Neural cell (in vitro differentiated cells): Measurements from ENCODE around the gene FAM111B. TPM values are rescaled to one million over a fixed set of nuclear protein-coding genes. Genes with fewer than 3 reads are reported as not detected.

ENCODE experiments used
- H2AFZ ChIP-seq: fragments of 200-600, 300-800 bp; sonication (generic), shearing (Covaris generic); 2 replicates; pipeline ENCODE4 v1.6.0; 2014; ENCODE audit warnings: low read depth, mild to moderate bottlenecking, antibody characterized with exemption, low read length, moderate library complexity
- H3F3A ChIP-seq: fragments of 200-600 bp; shearing (Covaris generic); 2 replicates; pipeline ENCODE4 v1.6.1; 2016; ENCODE audit warnings: mild to moderate bottlenecking, moderate library complexity, mixed read lengths, antibody characterized with exemption, low read length; ENCODE audit not compliant: insufficient read depth, poor library complexity, severe bottlenecking
- H3K27ac ChIP-seq: fragments of 200-600, 300-800 bp; sonication (generic), shearing (Covaris generic); 2 replicates; pipeline ENCODE4 v1.5.1; 2014; ENCODE audit warnings: mild to moderate bottlenecking, low read length, moderate library complexity
- H3K27me3 ChIP-seq: fragments of 300-800, 200-600 bp; sonication (generic), shearing (Covaris generic); 2 replicates; pipeline ENCODE4 v1.6.0; 2014; ENCODE audit warnings: mild to moderate bottlenecking, low read depth, low read length, moderate library complexity; ENCODE audit not compliant: insufficient read depth
- H3K36me3 ChIP-seq: fragments of 300-800, 200-600 bp; sonication (generic), shearing (Covaris generic); 2 replicates; pipeline ENCODE4 v1.5.1; 2014; ENCODE audit warnings: mild to moderate bottlenecking, antibody characterized with exemption, low read length, moderate library complexity; ENCODE audit not compliant: insufficient read depth
- H3K4me2 ChIP-seq: fragments of 300-800, 200-600 bp; sonication (generic), shearing (Covaris generic); 2 replicates; pipeline ENCODE4 v1.6.0; 2014; ENCODE audit warnings: mild to moderate bottlenecking, low read length
- H3K4me3 ChIP-seq: fragments of 300-800, 200-600 bp; sonication (generic), shearing (Covaris generic); 2 replicates; pipeline ENCODE4 v1.5.1; 2014; ENCODE audit warnings: mild to moderate bottlenecking, low read length, moderate library complexity
- H3K79me2 ChIP-seq: fragments of 200-600 bp; shearing (Covaris generic); replicated peaks from 2 replicates; pipeline ENCODE4 v1.6.0; 2014; ENCODE audit warnings: mild to moderate bottlenecking, low read length, moderate library complexity; ENCODE audit not compliant: insufficient read depth
- H3K9ac ChIP-seq: fragments of 300-800, 200-600 bp; sonication (generic), shearing (Covaris generic); 2 replicates; pipeline ENCODE4 v1.6.1; 2016; ENCODE audit warnings: mild to moderate bottlenecking, low read length, mixed read lengths
- H3K9me2 ChIP-seq: fragments of 200-600 bp; shearing (Covaris generic); 2 replicates; pipeline ENCODE4 v1.6.1; 2016; ENCODE audit warnings: mild to moderate bottlenecking, low read length, mixed read lengths; ENCODE audit not compliant: insufficient read depth
- H3K9me3 ChIP-seq: fragments of 200-600, 300-800 bp; sonication (generic), shearing (Covaris generic); 2 replicates; pipeline ENCODE4 v1.6.1; 2016; ENCODE audit warnings: mild to moderate bottlenecking, mixed run types, low read length, moderate library complexity, mixed read lengths
- H4K20me1 ChIP-seq: fragments of 200-600 bp; shearing (Covaris generic); 2 replicates; pipeline ENCODE4 v1.6.1; 2016; ENCODE audit warnings: mild to moderate bottlenecking, mixed run types; ENCODE audit not compliant: insufficient read depth
- EP300 ChIP-seq: fragments of 450-650 bp; conservative IDR thresholded peaks from 2 replicates; pipeline ENCODE4 v1.6.1; 2014; ENCODE audit warnings: antibody characterized with exemption, mild to moderate bottlenecking, moderate library complexity; ENCODE audit not compliant: poor library complexity, severe bottlenecking
- EZH2 ChIP-seq: fragments of 200-600, 300-800 bp; shearing (Covaris generic), sonication (generic); IDR thresholded peaks from 2 replicates; pipeline ENCODE4 v1.6.1; 2014; ENCODE audit warnings: antibody characterized with exemption, low read length, borderline replicate concordance, mild to moderate bottlenecking; ENCODE audit not compliant: insufficient read depth, poor library complexity, severe bottlenecking
- MXI1 ChIP-seq: fragments of 450-650 bp; conservative IDR thresholded peaks from 2 replicates; pipeline ENCODE4 v1.6.1; 2014; ENCODE audit warnings: antibody characterized with exemption, mild to moderate bottlenecking; ENCODE audit not compliant: poor library complexity, severe bottlenecking
- POLR2AphosphoS5 ChIP-seq: IDR thresholded peaks from 2 replicates; pipeline ENCODE4 v1.6.1; 2012
- RAD21 ChIP-seq: fragments of 450-650 bp; conservative IDR thresholded peaks from 2 replicates; pipeline ENCODE4 v1.6.1; 2014; ENCODE audit warnings: antibody characterized with exemption, mild to moderate bottlenecking, moderate library complexity
- SMC3 ChIP-seq: fragments of 450-650 bp; conservative IDR thresholded peaks from 2 replicates; pipeline ENCODE4 v1.6.1; 2014; ENCODE audit warnings: antibody characterized with exemption, mild to moderate bottlenecking, moderate library complexity; ENCODE audit not compliant: poor library complexity
- TAF1 ChIP-seq: IDR thresholded peaks from 2 replicates; pipeline ENCODE4 v1.6.1; 2012; ENCODE audit warnings: low read depth
- polyA plus RNA-seq: library from polyadenylated mRNA; depleted of rRNA; stranded (reverse); fragments of >200 nt; gene quantifications from 2 replicates; pipeline ENCODE4 v1.2.3, GENCODE V29; 2014
- TF ChIP-seq, protein P1 (sequence below): IDR thresholded peaks from 2 replicates; pipeline ENCODE4 v1.6.1; 2012; ENCODE audit warnings: borderline replicate concordance
- TF ChIP-seq, protein P2 (sequence below): fragments of 450-650 bp; IDR thresholded peaks from 2 replicates; pipeline ENCODE4 v1.5.1; 2014; ENCODE audit warnings: antibody characterized with exemption, mild to moderate bottlenecking, moderate library complexity; ENCODE audit not compliant: poor library complexity, severe bottlenecking

The FAM111B gene
- polyA plus RNA-seq, 1 donor from 2014 or later: 1.2 TPM

DNA sequence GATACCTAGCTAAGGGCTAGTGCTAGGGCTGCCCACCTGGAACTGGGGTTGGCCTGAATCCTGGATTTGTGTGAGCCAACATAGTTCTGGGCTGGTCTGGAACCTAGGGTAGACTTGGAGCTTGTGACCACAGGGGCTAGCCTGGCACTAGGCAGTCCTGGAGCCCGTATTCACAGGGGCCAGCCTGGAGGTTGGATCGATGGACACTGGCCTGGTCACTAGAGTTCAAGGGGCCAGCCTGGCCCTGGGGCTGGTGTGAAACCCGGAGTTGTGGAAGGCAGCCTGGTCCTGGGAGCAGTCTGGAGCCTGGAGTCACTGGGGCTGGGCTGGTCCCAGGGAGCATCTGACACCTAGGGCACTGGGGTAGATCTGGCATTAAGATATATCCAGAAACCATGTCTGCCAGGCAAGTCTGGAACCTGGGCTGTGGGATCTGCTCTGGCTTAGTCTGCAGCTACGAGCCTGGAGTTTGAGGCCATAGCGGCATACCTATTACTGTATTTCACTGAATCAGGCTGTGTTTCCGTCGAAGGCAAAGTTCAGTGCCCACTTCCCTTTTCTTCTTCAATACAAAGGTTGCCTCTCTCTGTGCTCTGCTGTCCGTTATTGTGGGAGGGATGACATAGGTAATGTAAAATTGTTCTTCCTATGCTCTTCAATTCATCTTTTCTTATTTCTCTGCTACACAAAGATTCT, 30.0 kb upstream of the FAM111B start:
- Histone ChIP-seq H4K20me1 (no peaks in the 10 kb centered on the region), H3K9me2 (no peaks in the 10 kb centered on the region), H3K4me3 (no peak overlapping the region), H3F3A (no peaks in the 10 kb centered on the region), H3K9me3 (no peaks in the 10 kb centered on the region), H3K79me2 (no peaks in the 10 kb centered on the region), H3K4me2 (no peak overlapping the region), H3K27ac (no peak overlapping the region), H3K36me3 (no peaks in the 10 kb centered on the region), H2AFZ (no peak overlapping the region), H3K9ac (no peak overlapping the region), H3K27me3 (no peaks in the 10 kb centered on the region)
- TF ChIP-seq TAF1 (no peak), EZH2 (no peak), MXI1 (no peak), SMC3 (no peak), POLR2AphosphoS5 (no peak), EP300 (no peak), RAD21 (no peak)
- TF ChIP-seq, protein P1, sequence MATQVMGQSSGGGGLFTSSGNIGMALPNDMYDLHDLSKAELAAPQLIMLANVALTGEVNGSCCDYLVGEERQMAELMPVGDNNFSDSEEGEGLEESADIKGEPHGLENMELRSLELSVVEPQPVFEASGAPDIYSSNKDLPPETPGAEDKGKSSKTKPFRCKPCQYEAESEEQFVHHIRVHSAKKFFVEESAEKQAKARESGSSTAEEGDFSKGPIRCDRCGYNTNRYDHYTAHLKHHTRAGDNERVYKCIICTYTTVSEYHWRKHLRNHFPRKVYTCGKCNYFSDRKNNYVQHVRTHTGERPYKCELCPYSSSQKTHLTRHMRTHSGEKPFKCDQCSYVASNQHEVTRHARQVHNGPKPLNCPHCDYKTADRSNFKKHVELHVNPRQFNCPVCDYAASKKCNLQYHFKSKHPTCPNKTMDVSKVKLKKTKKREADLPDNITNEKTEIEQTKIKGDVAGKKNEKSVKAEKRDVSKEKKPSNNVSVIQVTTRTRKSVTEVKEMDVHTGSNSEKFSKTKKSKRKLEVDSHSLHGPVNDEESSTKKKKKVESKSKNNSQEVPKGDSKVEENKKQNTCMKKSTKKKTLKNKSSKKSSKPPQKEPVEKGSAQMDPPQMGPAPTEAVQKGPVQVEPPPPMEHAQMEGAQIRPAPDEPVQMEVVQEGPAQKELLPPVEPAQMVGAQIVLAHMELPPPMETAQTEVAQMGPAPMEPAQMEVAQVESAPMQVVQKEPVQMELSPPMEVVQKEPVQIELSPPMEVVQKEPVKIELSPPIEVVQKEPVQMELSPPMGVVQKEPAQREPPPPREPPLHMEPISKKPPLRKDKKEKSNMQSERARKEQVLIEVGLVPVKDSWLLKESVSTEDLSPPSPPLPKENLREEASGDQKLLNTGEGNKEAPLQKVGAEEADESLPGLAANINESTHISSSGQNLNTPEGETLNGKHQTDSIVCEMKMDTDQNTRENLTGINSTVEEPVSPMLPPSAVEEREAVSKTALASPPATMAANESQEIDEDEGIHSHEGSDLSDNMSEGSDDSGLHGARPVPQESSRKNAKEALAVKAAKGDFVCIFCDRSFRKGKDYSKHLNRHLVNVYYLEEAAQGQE: no peak
- TF ChIP-seq, protein P2, sequence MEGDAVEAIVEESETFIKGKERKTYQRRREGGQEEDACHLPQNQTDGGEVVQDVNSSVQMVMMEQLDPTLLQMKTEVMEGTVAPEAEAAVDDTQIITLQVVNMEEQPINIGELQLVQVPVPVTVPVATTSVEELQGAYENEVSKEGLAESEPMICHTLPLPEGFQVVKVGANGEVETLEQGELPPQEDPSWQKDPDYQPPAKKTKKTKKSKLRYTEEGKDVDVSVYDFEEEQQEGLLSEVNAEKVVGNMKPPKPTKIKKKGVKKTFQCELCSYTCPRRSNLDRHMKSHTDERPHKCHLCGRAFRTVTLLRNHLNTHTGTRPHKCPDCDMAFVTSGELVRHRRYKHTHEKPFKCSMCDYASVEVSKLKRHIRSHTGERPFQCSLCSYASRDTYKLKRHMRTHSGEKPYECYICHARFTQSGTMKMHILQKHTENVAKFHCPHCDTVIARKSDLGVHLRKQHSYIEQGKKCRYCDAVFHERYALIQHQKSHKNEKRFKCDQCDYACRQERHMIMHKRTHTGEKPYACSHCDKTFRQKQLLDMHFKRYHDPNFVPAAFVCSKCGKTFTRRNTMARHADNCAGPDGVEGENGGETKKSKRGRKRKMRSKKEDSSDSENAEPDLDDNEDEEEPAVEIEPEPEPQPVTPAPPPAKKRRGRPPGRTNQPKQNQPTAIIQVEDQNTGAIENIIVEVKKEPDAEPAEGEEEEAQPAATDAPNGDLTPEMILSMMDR: no peak

DNA sequence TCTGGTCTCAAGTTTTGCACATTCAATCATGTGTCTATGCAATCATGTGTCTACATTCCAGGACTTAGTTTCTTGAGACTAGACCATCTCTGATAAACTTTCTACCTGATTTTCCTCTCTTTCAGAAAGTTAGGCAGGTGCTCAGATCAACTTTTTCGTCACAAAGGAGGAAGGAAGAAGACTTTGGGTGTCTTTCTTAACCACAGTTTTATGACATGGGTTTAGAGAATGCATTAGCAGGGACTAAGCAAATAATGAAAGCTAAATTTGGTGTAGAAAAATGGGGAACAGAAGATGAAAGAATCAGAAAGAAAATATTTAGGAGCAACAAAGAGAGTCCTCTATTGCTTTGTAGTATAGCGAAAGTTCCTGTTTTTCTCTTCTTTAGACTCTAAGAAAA, 28.6 kb upstream of the FAM111B start:
- no peaks in the 10 kb centered on the region for H3K9me2 ChIP-seq
- H3K9ac ChIP-seq: no peak overlapping the region
- H3F3A ChIP-seq: no peaks in the 10 kb centered on the region
- H2AFZ ChIP-seq: no peak overlapping the region
- H3K79me2 ChIP-seq: no peaks in the 10 kb centered on the region
- no peak overlapping the region for H3K4me2 ChIP-seq
- H3K4me3 ChIP-seq: no peak overlapping the region
- TF ChIP-seq EP300: no peak
- TF ChIP-seq SMC3: no peak
- no peak for TF ChIP-seq RAD21
- TF ChIP-seq POLR2AphosphoS5: no peak
- no peak for TF ChIP-seq EZH2
- TF ChIP-seq, protein P1: no peak
- no peak for TF ChIP-seq MXI1
- TF ChIP-seq, protein P2: no peak
- TF ChIP-seq TAF1: no peak
- H4K20me1 ChIP-seq: no peaks in the 10 kb centered on the region
- H3K27me3 ChIP-seq: no peaks in the 10 kb centered on the region
- no peak overlapping the region for H3K27ac ChIP-seq
- no peaks in the 10 kb centered on the region for H3K9me3 ChIP-seq
- H3K36me3 ChIP-seq: no peaks in the 10 kb centered on the region
